GM13976 (cell line): ENCODE results near the gene PLIN3.
"Not testable (repeated sequence)": the region's sequence is repeated elsewhere in the genome, so short reads cannot be mapped to it uniquely, and the experiment has no call there.

ENCODE experiments used
- DNase-seq: peaks from one replicate; pipeline ENCODE4 v3.0.0; 2012; ENCODE audit warnings: low spot score
- in situ Hi-C: fragments of 300-500 bp; cut with MboI; formaldehyde crosslinking; loops from one replicate; pipeline ENCODE4 v1.12.0; 2022; ENCODE audit warnings: low sequenced_read_pairs, mixed read lengths, inconsistent platforms; ENCODE audit not compliant: unreplicated experiment
- TF ChIP-seq, protein P1 (sequence below): IDR thresholded peaks from 2 replicates; pipeline ENCODE4 v1.5.1; 2012; ENCODE audit warnings: borderline replicate concordance, mild to moderate bottlenecking; ENCODE audit not compliant: insufficient read depth; ENCODE audit errors: extremely low read depth, missing control alignments, control extremely low read depth

The PLIN3 gene

DNA sequence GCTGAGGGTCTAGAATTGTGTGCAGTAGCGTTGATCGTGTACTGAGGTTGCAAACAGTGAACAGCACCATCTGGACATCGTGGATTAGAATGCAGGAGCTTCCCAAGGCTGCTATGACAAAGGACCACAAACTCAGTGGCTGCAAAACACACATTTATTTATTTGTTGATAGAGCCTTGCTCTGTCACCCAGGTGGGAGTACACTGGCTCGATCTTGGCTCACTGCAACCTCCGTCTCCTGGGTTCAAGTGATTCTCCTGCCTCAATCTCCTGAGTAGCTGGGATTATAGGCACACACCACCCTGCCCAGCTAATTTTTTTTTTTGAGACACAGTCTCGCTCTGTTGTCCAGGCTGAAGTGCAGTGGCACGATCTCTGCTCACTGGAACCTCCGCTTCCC lies 39.5 kb upstream of the PLIN3 start:
- DNase-seq, result no peak
- in situ Hi-C loops, result no loop called here
- TF ChIP-seq, protein P1, sequence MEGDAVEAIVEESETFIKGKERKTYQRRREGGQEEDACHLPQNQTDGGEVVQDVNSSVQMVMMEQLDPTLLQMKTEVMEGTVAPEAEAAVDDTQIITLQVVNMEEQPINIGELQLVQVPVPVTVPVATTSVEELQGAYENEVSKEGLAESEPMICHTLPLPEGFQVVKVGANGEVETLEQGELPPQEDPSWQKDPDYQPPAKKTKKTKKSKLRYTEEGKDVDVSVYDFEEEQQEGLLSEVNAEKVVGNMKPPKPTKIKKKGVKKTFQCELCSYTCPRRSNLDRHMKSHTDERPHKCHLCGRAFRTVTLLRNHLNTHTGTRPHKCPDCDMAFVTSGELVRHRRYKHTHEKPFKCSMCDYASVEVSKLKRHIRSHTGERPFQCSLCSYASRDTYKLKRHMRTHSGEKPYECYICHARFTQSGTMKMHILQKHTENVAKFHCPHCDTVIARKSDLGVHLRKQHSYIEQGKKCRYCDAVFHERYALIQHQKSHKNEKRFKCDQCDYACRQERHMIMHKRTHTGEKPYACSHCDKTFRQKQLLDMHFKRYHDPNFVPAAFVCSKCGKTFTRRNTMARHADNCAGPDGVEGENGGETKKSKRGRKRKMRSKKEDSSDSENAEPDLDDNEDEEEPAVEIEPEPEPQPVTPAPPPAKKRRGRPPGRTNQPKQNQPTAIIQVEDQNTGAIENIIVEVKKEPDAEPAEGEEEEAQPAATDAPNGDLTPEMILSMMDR, result no peak

DNA sequence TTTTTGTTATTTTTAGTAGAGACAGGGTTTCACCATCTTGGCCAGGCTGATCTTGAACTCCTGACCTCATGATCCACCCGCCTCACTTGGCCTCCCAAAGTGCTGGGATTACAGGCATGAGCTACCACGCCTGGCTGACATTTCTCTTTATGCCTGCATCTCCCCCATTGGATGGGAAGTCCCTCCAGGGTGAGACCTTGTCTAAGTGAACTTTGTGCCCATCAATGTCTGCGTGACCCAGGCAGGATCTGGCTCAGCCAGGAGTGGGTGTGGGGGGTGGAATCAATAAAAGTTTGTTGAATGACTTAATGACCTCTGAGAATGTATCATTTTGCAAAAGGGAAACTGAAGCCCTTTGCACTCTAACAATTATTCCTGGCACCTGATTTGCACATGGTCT lies 37.0 kb upstream of the PLIN3 start:
- DNase-seq, result no peak
- TF ChIP-seq, protein P1, result no peak
- in situ Hi-C loops, result no loop called here

DNA sequence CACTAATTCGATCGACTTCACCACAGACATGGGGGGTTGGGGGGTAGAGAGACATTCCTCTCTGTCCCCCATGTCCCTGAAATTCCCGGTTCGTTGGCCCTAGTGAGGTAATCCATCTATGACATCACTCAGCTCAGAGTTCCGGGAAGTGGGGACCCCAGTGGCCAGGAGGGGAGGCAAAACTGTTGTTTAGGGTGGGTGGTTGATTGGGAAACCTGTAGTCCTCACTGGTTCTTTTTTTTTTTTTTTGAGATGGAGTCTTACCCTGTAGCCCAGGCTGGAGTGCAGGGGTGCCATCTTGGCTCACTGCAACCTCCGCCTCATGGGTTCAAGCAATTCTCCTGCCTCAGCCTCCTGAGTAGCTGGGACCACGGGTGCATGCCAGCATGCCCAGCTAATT lies 35.3 kb upstream of the PLIN3 start, which contains the start of gene ARRDC5:
Gene ARRDC5 (minus strand): TSS at position 101 of the 400 bp plus-strand sequence. CDS start 71 bp downstream, at position 30.
- in situ Hi-C loops, result no loop called here
- DNase-seq, result no peak
- TF ChIP-seq, protein P1, result no peak

DNA sequence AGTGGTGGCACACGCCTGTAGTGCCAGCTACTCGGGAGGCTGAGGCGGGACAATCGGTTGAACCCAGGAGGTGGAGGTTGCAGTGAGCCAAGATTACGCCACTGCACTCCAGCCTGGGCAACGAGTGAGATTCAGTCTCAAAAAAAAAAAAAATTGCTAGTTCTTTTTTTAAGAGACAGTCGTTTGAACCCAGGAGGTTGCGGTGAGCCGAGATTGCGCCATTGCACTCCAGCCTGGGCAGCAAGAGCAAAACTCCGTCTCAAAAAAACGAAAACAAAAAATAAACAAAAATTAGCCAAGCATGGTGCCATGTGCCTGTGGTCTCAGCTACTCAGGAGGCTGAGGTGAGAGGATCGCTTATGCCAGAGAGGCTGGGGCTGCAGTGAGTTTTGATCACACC lies 33.4 kb upstream of the PLIN3 start:
- in situ Hi-C loops, DNase-seq: not testable (repeated sequence)

DNA sequence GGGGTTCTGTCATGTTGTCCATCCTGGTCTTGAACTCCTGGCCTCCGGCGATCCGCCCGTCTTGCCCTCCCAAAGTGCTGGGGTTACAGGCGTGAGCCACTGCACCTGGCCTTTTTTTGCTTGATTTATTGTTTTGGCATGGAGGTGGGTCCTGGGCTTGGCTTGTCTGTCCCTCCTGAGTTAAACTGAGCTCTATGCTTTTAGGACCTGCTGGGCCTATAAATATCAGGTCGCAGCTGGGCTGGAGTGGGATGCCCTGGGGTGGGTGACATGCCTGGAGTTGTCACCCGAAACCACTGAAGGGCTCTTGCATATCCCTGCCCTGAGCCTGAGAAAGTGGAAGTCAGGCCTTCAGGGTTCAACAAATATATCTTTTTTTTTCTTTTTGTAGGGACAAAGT lies 29.7 kb upstream of the PLIN3 start:
- DNase-seq, result no peak
- TF ChIP-seq, protein P1, result no peak
- in situ Hi-C loops, result no loop called here

DNA sequence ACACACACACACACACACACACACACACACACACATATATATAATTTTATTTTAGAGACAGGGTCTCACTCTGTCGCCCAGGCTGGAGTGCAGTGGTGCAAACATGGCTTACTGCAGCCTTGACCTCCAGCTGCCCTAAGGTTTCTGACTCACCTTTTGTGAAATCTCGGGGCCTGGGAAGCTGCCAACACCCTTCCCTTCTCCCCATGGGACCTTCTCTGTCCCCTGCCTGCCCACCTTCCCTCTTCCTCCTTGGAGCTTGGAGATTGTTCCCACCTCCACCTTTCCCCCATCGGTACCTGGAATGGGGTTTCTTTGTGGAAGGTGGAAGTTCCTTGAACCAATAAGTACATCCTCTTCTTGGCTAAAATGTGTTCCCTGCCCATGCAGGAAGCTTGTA lies 28.9 kb upstream of the PLIN3 start:
- in situ Hi-C loops, result no loop called here
- TF ChIP-seq, protein P1, result no peak
- DNase-seq, result no peak

DNA sequence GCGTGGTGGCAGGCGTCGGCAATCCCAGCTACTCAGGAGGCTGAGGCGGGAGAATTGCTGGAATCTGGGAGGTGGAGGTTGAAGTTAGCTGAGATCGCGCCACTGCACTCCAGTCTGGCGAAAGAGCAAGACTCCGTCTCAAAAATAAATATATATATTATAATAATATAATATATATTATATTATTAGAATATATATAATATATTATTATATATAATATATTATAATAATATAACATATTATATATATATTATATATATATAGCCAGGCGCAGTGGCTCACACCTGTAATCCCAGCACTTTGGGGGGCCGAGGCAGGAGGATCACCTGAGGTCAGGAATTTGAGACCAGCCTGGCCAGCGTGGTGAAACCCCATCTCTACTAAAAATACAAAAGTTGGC lies 25.5 kb upstream of the PLIN3 start:
- DNase-seq, in situ Hi-C loops: not testable (repeated sequence)

DNA sequence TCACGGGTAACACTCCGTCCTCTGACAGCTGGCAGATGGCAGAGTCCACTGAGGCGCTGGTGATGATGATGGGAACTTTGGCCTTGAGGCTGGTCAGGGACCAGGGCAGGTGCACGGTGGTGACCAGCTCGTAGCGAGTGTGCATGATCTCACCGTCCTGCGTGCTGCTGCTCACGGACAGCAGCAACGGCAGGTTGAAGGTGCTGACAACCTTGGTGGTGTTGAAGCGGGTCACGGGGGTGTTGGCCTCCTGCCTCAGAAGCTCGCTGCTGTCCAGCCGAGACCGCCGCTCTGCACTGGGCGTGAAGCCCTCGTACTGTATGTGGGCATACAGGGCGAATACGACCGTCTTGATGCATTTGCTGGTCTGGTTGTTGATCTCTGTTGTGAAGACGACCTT lies 23.6 kb upstream of the PLIN3 start:
- in situ Hi-C loops, result no loop called here
- TF ChIP-seq, protein P1, result no peak
- DNase-seq, result no peak
